K562 (cell line): ENCODE measurements around the gene ZFYVE27. TPM values are rescaled to one million over a fixed set of nuclear protein-coding genes. Genes with fewer than 3 reads are reported as not detected.

Experiments
- CBX1 ChIP-seq: sonication (generic); IDR thresholded peaks from 2 replicates; pipeline ENCODE4 v1.6.1; 2016; ENCODE audit warnings: antibody characterized with exemption, low read depth, mild to moderate bottlenecking
- FOSL1 ChIP-seq: fragments of 200-800 bp; sonication (Bioruptor generic); conservative IDR thresholded peaks from 2 replicates; pipeline ENCODE4 v1.6.1; 2016; ENCODE audit warnings: missing genetic modification characterization, missing compliant biosample characterization
- HMBOX1 ChIP-seq: sonication (generic); IDR thresholded peaks from 2 replicates; pipeline ENCODE4 v1.6.1; 2016
- ILF3 ChIP-seq: fragments of 450-650 bp; IDR thresholded peaks from 2 replicates; pipeline ENCODE4 v1.6.1; 2018; ENCODE audit warnings: antibody characterized with exemption, mild to moderate bottlenecking, moderate library complexity, borderline replicate concordance
- KDM1A ChIP-seq, 2 experiments: fragments of 450-650 bp; IDR thresholded peaks; 2 replicates each; pipeline ENCODE4 v1.6.1; 2016; ENCODE audit warnings: mild to moderate bottlenecking in 2 of 2
- RERE ChIP-seq: sonication (generic); formaldehyde crosslinking; IDR thresholded peaks from 2 replicates; pipeline ENCODE4 v1.8.0; 2023; ENCODE audit warnings: missing genetic modification reagents, mild to moderate bottlenecking, borderline replicate concordance
- SMC3 ChIP-seq: conservative IDR thresholded peaks from 2 replicates; pipeline ENCODE4 v1.6.1; 2011; ENCODE audit warnings: low read depth, low read length, improper control_type of control experiment; ENCODE audit not compliant: insufficient read depth
- polyA plus RNA-seq, 8 experiments: library from polyadenylated mRNA; depleted of rRNA in 4 of 8; stranded (reverse) in 5 of 8; unstranded in 3 of 8; fragments of >200 nt; fragmentation: Nextera tagmentation in 2 of 8; fragmentation: Illumina TruSeq in 1 of 8; extraction: Ambion mirVana in 2 of 8; extraction: Trizol in 1 of 8; gene quantifications; 2 replicates each; pipeline versions ENCODE4 v1.2.1 to v1.2.3, GENCODE V29; 2011 to 2014; ENCODE audit warnings: inconsistent platforms in 1 of 8, missing spikeins in 1 of 8
- total RNA-seq, 7 experiments: library from RNA; depleted of rRNA in 6 of 7; stranded (reverse); fragments of >200 nt in 6 of 7; fragmentation: Illumina TruSeq in 2 of 7; extraction: Trizol in 2 of 7; gene quantifications; 2 replicates each; pipeline versions ENCODE4 v1.2.1 to v1.2.3, GENCODE V29; 2011 to 2021; ENCODE audit warnings: low replicate concordance in 1 of 7

Gene ZFYVE27
- total and polyA plus RNA-seq, 9 of the 15 experiments (the other 6 are each of a cell fraction or from before 2014, with no cell fraction given) = 0.81 to 21.9 (median 15.3) TPM

- TF ChIP-seq RERE (CRISPR knock-in tag) (no peak), KDM1A (IDR thresholded peaks at IDR 0.05) (peak; percentile 49 to 54; a peak in 2 of 4 replicates), FOSL1 (0 out of 2 replicates have a peak, but pooled peaks have one; percentile 15), CBX1 (no peak), ILF3 (no peak), SMC3 (0 out of 2 replicates have a peak, but pooled peaks have one; percentile 4), HMBOX1 (no peak)
Observed at GRCh38 chr10:97743169-97743943, 6.4 kb downstream of the ZFYVE27 start (continued).
